Cardiac fibroblast (primary cell): ENCODE data around the gene PRKCD.

Experiments used
- DNase-seq, 2 donors: peaks; one replicate each; pipeline versions ENCODE4 v3.0.0 to v3.0.0-alpha.2; 2010; ENCODE audit warnings: low read depth in 2 of 2
- H3K4me3 ChIP-seq, 2 donors: replicated peaks in 1 of 2; 1 replicate in 1 of 2; 2 replicates in 1 of 2; pipeline ENCODE4 v1.5.1; 2011; ENCODE audit warnings: low read depth in 2 of 2, low read length in 2 of 2, mild to moderate bottlenecking in 2 of 2, moderate library complexity in 1 of 2
- TF ChIP-seq, protein P1 (sequence below): IDR thresholded peaks from one replicate; pipeline ENCODE4 v1.5.1; 2011; ENCODE audit warnings: low read depth, mild to moderate bottlenecking, low read length, inconsistent platforms

The PRKCD gene

DNA sequence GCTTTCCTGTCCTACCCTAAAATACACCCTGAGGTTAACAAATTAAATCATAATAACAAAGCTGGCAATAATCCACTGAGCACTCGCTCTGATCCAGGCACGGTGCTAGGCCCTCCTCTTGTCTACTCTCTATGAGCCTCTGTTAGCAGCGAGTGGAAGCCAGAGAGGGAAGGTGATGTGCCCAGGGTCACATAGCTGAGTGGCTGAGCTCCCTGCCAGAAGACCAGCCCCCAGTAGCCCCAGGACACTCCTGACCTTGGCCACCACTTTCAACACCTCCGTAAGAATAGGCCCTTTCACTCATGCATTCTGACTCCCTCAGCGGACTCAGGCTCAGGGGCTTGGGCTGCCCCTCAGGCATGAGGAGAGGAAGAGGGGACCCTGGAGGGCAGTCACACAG, 9.5 kb upstream of the PRKCD start:
- no peak for DNase-seq
- H3K4me3 ChIP-seq: no peak overlapping the region
- TF ChIP-seq, protein P1, sequence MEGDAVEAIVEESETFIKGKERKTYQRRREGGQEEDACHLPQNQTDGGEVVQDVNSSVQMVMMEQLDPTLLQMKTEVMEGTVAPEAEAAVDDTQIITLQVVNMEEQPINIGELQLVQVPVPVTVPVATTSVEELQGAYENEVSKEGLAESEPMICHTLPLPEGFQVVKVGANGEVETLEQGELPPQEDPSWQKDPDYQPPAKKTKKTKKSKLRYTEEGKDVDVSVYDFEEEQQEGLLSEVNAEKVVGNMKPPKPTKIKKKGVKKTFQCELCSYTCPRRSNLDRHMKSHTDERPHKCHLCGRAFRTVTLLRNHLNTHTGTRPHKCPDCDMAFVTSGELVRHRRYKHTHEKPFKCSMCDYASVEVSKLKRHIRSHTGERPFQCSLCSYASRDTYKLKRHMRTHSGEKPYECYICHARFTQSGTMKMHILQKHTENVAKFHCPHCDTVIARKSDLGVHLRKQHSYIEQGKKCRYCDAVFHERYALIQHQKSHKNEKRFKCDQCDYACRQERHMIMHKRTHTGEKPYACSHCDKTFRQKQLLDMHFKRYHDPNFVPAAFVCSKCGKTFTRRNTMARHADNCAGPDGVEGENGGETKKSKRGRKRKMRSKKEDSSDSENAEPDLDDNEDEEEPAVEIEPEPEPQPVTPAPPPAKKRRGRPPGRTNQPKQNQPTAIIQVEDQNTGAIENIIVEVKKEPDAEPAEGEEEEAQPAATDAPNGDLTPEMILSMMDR: no peak

DNA sequence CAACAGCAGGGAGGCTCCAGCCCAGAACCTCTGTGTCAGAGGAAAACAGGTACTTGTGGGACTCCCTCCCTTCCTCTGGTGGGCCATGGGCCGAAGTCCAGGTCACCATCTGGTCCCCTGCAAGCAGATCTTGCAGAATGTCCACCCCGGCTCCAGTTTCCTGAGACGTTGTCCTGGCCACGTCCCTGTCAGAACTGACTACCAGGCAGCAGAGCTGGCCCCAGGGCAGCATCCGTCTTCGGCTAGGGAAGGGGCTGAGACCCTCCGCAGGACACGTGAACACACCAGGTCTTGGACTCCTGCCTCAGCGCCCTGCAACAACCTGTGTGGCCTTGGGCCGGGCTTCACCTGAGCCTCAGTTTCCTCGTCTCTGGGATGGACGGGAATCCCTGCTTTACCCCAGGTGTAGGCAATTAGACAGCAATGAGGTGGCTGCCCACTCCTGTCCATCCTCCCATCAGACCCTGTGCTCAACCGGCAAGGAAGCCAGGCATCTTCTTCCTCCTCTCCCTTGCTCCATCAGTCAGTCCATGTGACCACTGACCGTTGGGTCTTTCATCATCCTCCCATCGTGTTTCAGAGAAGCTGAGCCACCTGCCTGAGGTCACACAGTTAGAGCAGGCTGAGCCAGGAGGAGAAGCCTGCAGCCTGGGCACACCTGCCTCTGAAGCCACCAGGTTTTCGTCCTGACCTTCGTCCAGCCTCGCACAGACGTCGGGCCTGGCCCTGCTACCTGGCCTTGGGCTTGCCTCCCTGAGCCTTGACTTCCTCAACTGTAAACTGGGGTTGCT, 8.9 kb upstream of the PRKCD start:
- DNase-seq: no peak
- TF ChIP-seq, protein P1: no peak
- no peak overlapping the region for H3K4me3 ChIP-seq

DNA sequence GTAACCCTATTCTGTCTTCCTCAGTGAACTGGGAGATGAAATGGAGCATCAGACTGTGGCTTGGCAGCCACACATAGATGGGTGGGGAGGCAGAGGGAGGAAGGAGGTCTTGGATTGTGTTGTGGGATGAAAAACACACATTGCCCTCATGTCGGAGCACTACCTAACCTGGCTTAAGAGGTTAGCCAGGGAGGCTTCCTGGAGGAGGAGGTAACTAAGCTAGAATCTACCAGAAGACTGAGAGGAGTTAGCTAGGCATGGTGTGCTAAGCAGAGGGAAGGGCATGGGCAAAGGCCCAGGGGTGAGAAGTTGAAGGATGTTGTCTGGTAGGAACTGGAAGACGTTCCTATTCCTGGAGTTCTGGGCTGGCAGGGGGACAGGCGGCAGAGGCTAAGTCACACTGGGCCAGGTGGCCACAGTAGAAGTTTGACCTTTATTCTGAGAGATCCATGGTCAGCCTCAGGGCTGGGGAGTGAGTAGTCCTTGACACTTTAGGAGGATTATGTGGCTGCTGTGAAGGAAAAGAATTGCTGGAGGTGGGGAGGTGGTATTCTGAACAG, 7.7 kb upstream of the PRKCD start:
- TF ChIP-seq, protein P1: no peak
- no peak overlapping the region for H3K4me3 ChIP-seq
- DNase-seq: no peak

DNA sequence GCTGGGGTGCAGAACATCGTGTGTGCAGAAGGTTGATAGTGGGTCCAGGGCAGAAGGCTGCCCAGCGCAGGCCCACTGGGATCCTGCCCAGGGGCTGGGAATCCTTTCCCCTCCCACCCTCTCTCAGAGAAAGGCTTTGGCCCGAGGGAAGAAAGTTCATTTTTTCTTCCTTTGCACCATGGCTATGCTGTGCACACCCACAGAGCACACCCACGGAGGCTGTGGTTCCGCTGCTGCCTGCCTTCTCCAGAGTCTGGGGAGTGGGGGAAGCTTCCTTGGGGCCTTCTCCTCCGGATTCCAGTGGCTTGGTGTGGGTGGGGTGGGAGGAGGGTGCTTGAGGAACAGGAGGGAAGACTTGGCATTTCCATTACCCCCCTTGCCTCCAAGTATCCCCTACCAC, 7.0 kb upstream of the PRKCD start:
- no peak overlapping the region for H3K4me3 ChIP-seq
- TF ChIP-seq, protein P1: no peak
- DNase-seq: no peak

DNA sequence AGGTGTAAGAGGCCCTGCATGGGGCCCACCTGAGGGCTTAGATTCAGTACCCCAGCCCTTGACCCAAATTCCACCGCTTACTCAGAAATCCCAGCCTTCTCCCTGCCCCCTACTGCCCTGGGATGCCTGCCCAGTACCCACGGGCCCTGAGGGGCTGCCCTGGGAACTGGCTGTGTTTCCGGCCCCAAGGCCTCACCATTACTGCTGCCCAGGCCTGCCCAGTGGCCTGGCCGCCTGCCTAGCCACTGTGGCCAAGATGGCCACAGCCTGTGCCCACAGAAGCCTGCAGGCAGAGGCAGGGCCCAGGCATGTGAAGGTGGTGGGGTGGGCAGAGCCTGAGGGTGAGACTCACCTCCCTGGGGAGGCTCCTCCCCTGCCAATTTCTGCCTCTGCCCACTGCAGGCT, 6.1 kb upstream of the PRKCD start:
- DNase-seq: no peak
- TF ChIP-seq, protein P1: no peak

DNA sequence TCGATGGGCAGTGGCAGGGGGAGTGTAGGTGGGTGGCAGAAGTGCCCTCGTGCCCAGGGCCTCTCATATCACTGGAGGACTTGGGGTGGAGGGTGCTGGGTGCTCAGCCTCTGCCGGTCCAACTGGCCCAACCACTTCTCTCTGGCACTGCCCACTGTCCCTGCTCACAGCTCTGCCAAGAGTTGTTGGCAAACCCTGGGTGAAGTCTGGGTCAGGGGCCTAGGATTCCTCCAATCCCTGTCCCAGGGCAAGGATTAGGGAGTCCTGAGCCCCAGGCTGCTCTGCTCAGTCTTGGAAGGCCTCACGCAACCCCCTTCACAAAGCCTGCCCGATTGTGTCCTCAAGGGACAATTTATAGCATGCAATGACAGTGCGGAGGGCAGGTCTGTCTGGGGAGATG, 5.2 kb upstream of the PRKCD start:
- H3K4me3 ChIP-seq: no peak overlapping the region
- TF ChIP-seq, protein P1: no peak
- DNase-seq: no peak

More for the DNA sequence above, 6.1 kb upstream of the PRKCD start:
- no peak overlapping the region for H3K4me3 ChIP-seq
